ENCODE data around the gene SLC25A51.
"Not testable (repeated sequence)": the region's sequence is repeated elsewhere in the genome, so short reads cannot be mapped to it uniquely, and the experiment has no call there.

SLC25A51 gene

GRCh38 chr9:37919246-37919955 lies 15.5 kb upstream of the SLC25A51 start:
- DNase-seq = no peak

GRCh38 chr9:37918665-37919170 lies 14.8 kb upstream of the SLC25A51 start:
- DNase-seq = no peak

GRCh38 chr9:37917801-37918664 lies 14.1 kb upstream of the SLC25A51 start:
- no peak for DNase-seq

GRCh38 chr9:37917313-37917731 lies 13.4 kb upstream of the SLC25A51 start:
- no peak for DNase-seq

GRCh38 chr9:37916471-37917312 lies 12.8 kb upstream of the SLC25A51 start:
- no peak for DNase-seq

GRCh38 chr9:37915911-37916470 lies 12.1 kb upstream of the SLC25A51 start:
- DNase-seq = no peak

GRCh38 chr9:37914701-37915358 lies 10.9 kb upstream of the SLC25A51 start:
- DNase-seq = no peak

- no peak for DNase-seq
Observed at GRCh38 chr9:37914154-37914551, 10.2 kb upstream of the SLC25A51 start.

- peak; percentile 39 to 52 for DNase-seq
Observed at GRCh38 chr9:37913480-37914153, 9.7 kb upstream of the SLC25A51 start.

- DNase-seq = no peak
Observed at GRCh38 chr9:37911271-37911681, 7.3 kb upstream of the SLC25A51 start.

- DNase-seq = no peak
Observed at GRCh38 chr9:37910271-37910670, 6.3 kb upstream of the SLC25A51 start.

- not testable (repeated sequence) for DNase-seq
Observed at GRCh38 chr9:37909836-37910235, 5.9 kb upstream of the SLC25A51 start.

GRCh38 chr9:37909326-37909725 lies 5.4 kb upstream of the SLC25A51 start:
- no peak for DNase-seq

GRCh38 chr9:37908698-37909186 lies 4.8 kb upstream of the SLC25A51 start:
- no peak for DNase-seq

GRCh38 chr9:37908283-37908682 lies 4.4 kb upstream of the SLC25A51 start:
- DNase-seq = no peak

- no peak for DNase-seq
Observed at GRCh38 chr9:37906312-37907239, 2.6 kb upstream of the SLC25A51 start.

GRCh38 chr9:37905776-37906175 lies 1.8 kb upstream of the SLC25A51 start:
- DNase-seq = no peak

- no peak for DNase-seq
Observed at GRCh38 chr9:37905131-37905505, 1.2 kb upstream of the SLC25A51 start.

- no peak for DNase-seq
Observed at GRCh38 chr9:37904445-37905130, 661 bp upstream of the SLC25A51 start.

Measured in SW 1271 (cell line).